HuH-7.5 (cell line): Measurements from ENCODE around the gene CCDC61.
A peak's percentile ranks its signal among the peaks of the same experiment; 100 is the strongest.

ENCODE experiments used
- DNase-seq: peaks from one replicate; pipeline ENCODE4 v3.0.0; 2011; ENCODE audit warnings: low spot score

Gene CCDC61

GRCh38 chr19:45973553-45974338 lies 21.5 kb upstream of the CCDC61 start, which contains the start of gene NOVA2:
Gene NOVA2 (minus strand): TSS chr19:45973865. CDS start chr19:45973351, 514 bp downstream.
- no peak for DNase-seq

GRCh38 chr19:45975306-45976070 lies 19.8 kb upstream of the CCDC61 start:
- no peak for DNase-seq

GRCh38 chr19:45976178-45976577 lies 19.1 kb upstream of the CCDC61 start:
- no peak for DNase-seq

GRCh38 chr19:45978156-45978555 lies 17.1 kb upstream of the CCDC61 start:
- no peak for DNase-seq

- no peak for DNase-seq
Measured at GRCh38 chr19:45981350-45981749, 13.9 kb upstream of the CCDC61 start.

- no peak for DNase-seq
Measured at GRCh38 chr19:45985321-45985720, 9.9 kb upstream of the CCDC61 start.

GRCh38 chr19:45990113-45990728 lies 5.0 kb upstream of the CCDC61 start:
- no peak for DNase-seq

- DNase-seq: no peak
Measured at GRCh38 chr19:45994456-45994997, 740 bp upstream of the CCDC61 start.

- DNase-seq: no peak
Measured at GRCh38 chr19:45995715-45996385, 583 bp downstream of the CCDC61 start.

- DNase-seq: no peak
Measured at GRCh38 chr19:45996933-45997332, 1.7 kb downstream of the CCDC61 start.

GRCh38 chr19:45998834-45999233 lies 3.6 kb downstream of the CCDC61 start:
- no peak for DNase-seq

GRCh38 chr19:45999653-46000121 lies 4.4 kb downstream of the CCDC61 start:
- no peak for DNase-seq

GRCh38 chr19:46000491-46001246 lies 5.4 kb downstream of the CCDC61 start:
- no peak for DNase-seq

GRCh38 chr19:46002678-46003275 lies 7.5 kb downstream of the CCDC61 start:
- no peak for DNase-seq

GRCh38 chr19:46006411-46006810 lies 11.1 kb downstream of the CCDC61 start:
- DNase-seq: no peak

- peak; percentile 87 for DNase-seq
Measured at GRCh38 chr19:46009530-46010510, 14.6 kb downstream of the CCDC61 start.

- no peak for DNase-seq
Measured at GRCh38 chr19:46014534-46014933, 19.3 kb downstream of the CCDC61 start.

GRCh38 chr19:46014941-46015686 lies 19.8 kb downstream of the CCDC61 start:
- DNase-seq: no peak
